ENCODE data around the gene PPP3CB. TPM values are rescaled to one million over a fixed set of nuclear protein-coding genes. Genes with fewer than 3 reads are reported as not detected.
"Not testable (repeated sequence)": the region's sequence is repeated elsewhere in the genome, so short reads cannot be mapped to it uniquely, and the experiment has no call there.

The PPP3CB gene
- polyA plus RNA-seq, 3 donors: 58.0 to 67.0 (median 61.3) TPM

GRCh38 chr10:73424478-73424877 lies 71.3 kb downstream of the PPP3CB start:
- no peak for DNase-seq

- no peak for DNase-seq
Observed at GRCh38 chr10:73423309-73423708, 72.5 kb downstream of the PPP3CB start.

GRCh38 chr10:73416571-73416970 lies 79.3 kb downstream of the PPP3CB start:
- DNase-seq: no peak

GRCh38 chr10:73414230-73414945 lies 81.4 kb downstream of the PPP3CB start:
- DNase-seq: no peak

GRCh38 chr10:73413528-73414229 lies 82.1 kb downstream of the PPP3CB start, which contains the start of gene ANXA7:
Gene ANXA7 (minus strand): TSS chr10:73414058. CDS start chr10:73400856, 13,202 bp downstream.
- peak; percentile 94 for DNase-seq

- no peak for DNase-seq
Observed at GRCh38 chr10:73413108-73413527, 82.7 kb downstream of the PPP3CB start.

- no peak for DNase-seq
Observed at GRCh38 chr10:73410897-73411296, 84.9 kb downstream of the PPP3CB start.

GRCh38 chr10:73408978-73409521 lies 86.8 kb downstream of the PPP3CB start:
- DNase-seq: no peak

- DNase-seq: no peak
Observed at GRCh38 chr10:73408061-73408460, 87.8 kb downstream of the PPP3CB start.

- no peak for DNase-seq
Observed at GRCh38 chr10:73407495-73407894, 88.3 kb downstream of the PPP3CB start.

- no peak for DNase-seq
Observed at GRCh38 chr10:73406846-73407245, 89.0 kb downstream of the PPP3CB start.

- no peak for DNase-seq
Observed at GRCh38 chr10:73405556-73405955, 90.3 kb downstream of the PPP3CB start.

- DNase-seq: no peak
Observed at GRCh38 chr10:73404690-73405089, 91.1 kb downstream of the PPP3CB start.

GRCh38 chr10:73401636-73402035 lies 94.2 kb downstream of the PPP3CB start:
- no peak for DNase-seq

GRCh38 chr10:73399063-73399462 lies 96.8 kb downstream of the PPP3CB start:
- no peak for DNase-seq

GRCh38 chr10:73398024-73398423 lies 97.8 kb downstream of the PPP3CB start:
- DNase-seq: no peak

GRCh38 chr10:73394325-73394724 lies 101.5 kb downstream of the PPP3CB start:
- not testable (repeated sequence) for DNase-seq

GRCh38 chr10:73388228-73388627 lies 107.6 kb downstream of the PPP3CB start:
- DNase-seq: no peak

GRCh38 chr10:73386583-73386982 lies 109.2 kb downstream of the PPP3CB start:
- no peak for DNase-seq

All from renal pelvis (tissue), 4 donors.